Activated naive CD8-positive, alpha-beta T cell treated with anti-CD3 and anti-CD28 coated beads for 36 hours (primary cell): ENCODE results near the gene VPS26B. TPM values are rescaled to one million over a fixed set of nuclear protein-coding genes. Genes with fewer than 3 reads are reported as not detected.

ENCODE experiments used
- DNase-seq: peaks from one replicate; pipeline ENCODE4 v3.0.0; 2021
- H3K27ac Mint-ChIP-seq: one replicate; pipeline ENCODE4 v1.8.0; 2022; ENCODE audit warnings: mild to moderate bottlenecking, moderate library complexity, mixed read lengths
- H3K27me3 Mint-ChIP-seq: one replicate; pipeline ENCODE4 v1.8.0; 2022; ENCODE audit warnings: mild to moderate bottlenecking, mixed read lengths
- H3K36me3 Mint-ChIP-seq: one replicate; pipeline ENCODE4 v1.8.0; 2021; ENCODE audit warnings: mild to moderate bottlenecking, mixed read lengths
- H3K4me1 Mint-ChIP-seq: one replicate; pipeline ENCODE4 v1.8.0; 2021; ENCODE audit warnings: mixed read lengths
- H3K4me3 Mint-ChIP-seq: one replicate; pipeline ENCODE4 v1.8.0; 2022; ENCODE audit warnings: mild to moderate bottlenecking, moderate library complexity, mixed read lengths
- H3K9me3 Mint-ChIP-seq: one replicate; pipeline ENCODE4 v1.8.0; 2022; ENCODE audit warnings: mixed read lengths
- total RNA-seq, 2 experiments: library from RNA; stranded (reverse); gene quantifications; one replicate each; pipeline ENCODE4 v1.2.3, GENCODE V29; 2021

The VPS26B gene
- total RNA-seq, 2 experiments from 2014 or later = 28.8 to 30.3 TPM

- Mint-ChIP-seq H3K36me3 (peaks cover 26% of the 10 kb centered on the region), H3K27me3 (no peaks in the 10 kb centered on the region), H3K4me3 (peak overlapping the region; percentile 87), H3K4me1 (peaks cover 71% of the 10 kb centered on the region), H3K9me3 (no peaks in the 10 kb centered on the region), H3K27ac (peak overlapping the region; percentile 84)
- DNase-seq = peak; percentile 77
Observed at GRCh38 chr11:134224710-134225664, 516 bp downstream of the VPS26B start.

- Mint-ChIP-seq H3K27ac (no peak overlapping the region), H3K9me3 (no peaks in the 10 kb centered on the region), H3K27me3 (no peaks in the 10 kb centered on the region), H3K36me3 (peaks cover 21% of the 10 kb centered on the region), H3K4me1 (peaks cover 73% of the 10 kb centered on the region), H3K4me3 (peak overlapping the region; percentile 87)
- no peak for DNase-seq
Observed at GRCh38 chr11:134226806-134227325, 2.4 kb downstream of the VPS26B start.

GRCh38 chr11:134228625-134229024 lies 4.2 kb downstream of the VPS26B start:
- Mint-ChIP-seq H3K27ac (no peak overlapping the region), H3K27me3 (no peaks in the 10 kb centered on the region), H3K4me1 (peaks cover 65% of the 10 kb centered on the region), H3K9me3 (no peaks in the 10 kb centered on the region), H3K36me3 (peaks cover 6% of the 10 kb centered on the region), H3K4me3 (no peak overlapping the region)
- peak; percentile 31 for DNase-seq

GRCh38 chr11:134229126-134229790 lies 4.8 kb downstream of the VPS26B start:
- H3K9me3 Mint-ChIP-seq = no peaks in the 10 kb centered on the region
- H3K27ac Mint-ChIP-seq = no peak overlapping the region
- DNase-seq = no peak
- H3K36me3 Mint-ChIP-seq = peaks cover 6% of the 10 kb centered on the region
- H3K27me3 Mint-ChIP-seq = no peaks in the 10 kb centered on the region
- no peak overlapping the region for H3K4me3 Mint-ChIP-seq
- peaks cover 62% of the 10 kb centered on the region for H3K4me1 Mint-ChIP-seq

- no peak for DNase-seq
- Mint-ChIP-seq H3K4me3 (no peak overlapping the region), H3K4me1 (peaks cover 62% of the 10 kb centered on the region), H3K36me3 (peaks cover 6% of the 10 kb centered on the region), H3K9me3 (no peaks in the 10 kb centered on the region), H3K27me3 (no peaks in the 10 kb centered on the region), H3K27ac (no peak overlapping the region)
Observed at GRCh38 chr11:134230339-134230738, 5.9 kb downstream of the VPS26B start.

- no peak for DNase-seq
- Mint-ChIP-seq H3K4me1 (peaks cover 46% of the 10 kb centered on the region), H3K27ac (no peak overlapping the region), H3K9me3 (no peaks in the 10 kb centered on the region), H3K4me3 (no peak overlapping the region), H3K36me3 (peaks cover 9% of the 10 kb centered on the region), H3K27me3 (no peaks in the 10 kb centered on the region)
Observed at GRCh38 chr11:134231958-134232659, 7.6 kb downstream of the VPS26B start.

GRCh38 chr11:134233729-134234179 lies 9.3 kb downstream of the VPS26B start:
- no peak overlapping the region for H3K4me3 Mint-ChIP-seq
- peaks cover 30% of the 10 kb centered on the region for H3K4me1 Mint-ChIP-seq
- DNase-seq = no peak
- H3K9me3 Mint-ChIP-seq = no peaks in the 10 kb centered on the region
- H3K36me3 Mint-ChIP-seq = peaks cover 7% of the 10 kb centered on the region
- H3K27me3 Mint-ChIP-seq = no peaks in the 10 kb centered on the region
- H3K27ac Mint-ChIP-seq = no peak overlapping the region

GRCh38 chr11:134235399-134235798 lies 10.9 kb downstream of the VPS26B start:
- H3K27me3 Mint-ChIP-seq = no peaks in the 10 kb centered on the region
- H3K27ac Mint-ChIP-seq = no peak overlapping the region
- H3K9me3 Mint-ChIP-seq = no peaks in the 10 kb centered on the region
- peaks cover 15% of the 10 kb centered on the region for H3K4me1 Mint-ChIP-seq
- no peak overlapping the region for H3K4me3 Mint-ChIP-seq
- peaks cover 5% of the 10 kb centered on the region for H3K36me3 Mint-ChIP-seq
- DNase-seq = no peak

GRCh38 chr11:134236834-134237556 lies 12.5 kb downstream of the VPS26B start:
- Mint-ChIP-seq H3K4me1 (peaks cover 6% of the 10 kb centered on the region), H3K27ac (peak overlapping the region; percentile 25), H3K4me3 (no peak overlapping the region), H3K36me3 (peaks cover 5% of the 10 kb centered on the region), H3K9me3 (no peaks in the 10 kb centered on the region), H3K27me3 (no peaks in the 10 kb centered on the region)
- DNase-seq = no peak

- H3K4me3 Mint-ChIP-seq = no peak overlapping the region
- no peak for DNase-seq
- H3K4me1 Mint-ChIP-seq = peaks cover 1% of the 10 kb centered on the region
- no peaks in the 10 kb centered on the region for H3K27me3 Mint-ChIP-seq
- no peak overlapping the region for H3K27ac Mint-ChIP-seq
- H3K36me3 Mint-ChIP-seq = peaks cover 5% of the 10 kb centered on the region
- H3K9me3 Mint-ChIP-seq = no peaks in the 10 kb centered on the region
Observed at GRCh38 chr11:134237557-134237922, 13.1 kb downstream of the VPS26B start.

GRCh38 chr11:134238956-134239355 lies 14.5 kb downstream of the VPS26B start:
- peak overlapping the region; percentile 11 for H3K27ac Mint-ChIP-seq
- no peaks in the 10 kb centered on the region for H3K9me3 Mint-ChIP-seq
- DNase-seq = no peak
- H3K4me3 Mint-ChIP-seq = no peak overlapping the region
- peaks cover 5% of the 10 kb centered on the region for H3K36me3 Mint-ChIP-seq
- no peaks in the 10 kb centered on the region for H3K4me1 Mint-ChIP-seq
- H3K27me3 Mint-ChIP-seq = no peaks in the 10 kb centered on the region

- no peak overlapping the region for H3K27ac Mint-ChIP-seq
- H3K4me3 Mint-ChIP-seq = no peak overlapping the region
- H3K9me3 Mint-ChIP-seq = no peaks in the 10 kb centered on the region
- no peaks in the 10 kb centered on the region for H3K27me3 Mint-ChIP-seq
- peaks cover 8% of the 10 kb centered on the region for H3K36me3 Mint-ChIP-seq
- H3K4me1 Mint-ChIP-seq = no peaks in the 10 kb centered on the region
- DNase-seq = no peak
Observed at GRCh38 chr11:134240592-134240991, 16.1 kb downstream of the VPS26B start.

- no peaks in the 10 kb centered on the region for H3K4me1 Mint-ChIP-seq
- no peak overlapping the region for H3K27ac Mint-ChIP-seq
- no peaks in the 10 kb centered on the region for H3K9me3 Mint-ChIP-seq
- no peak overlapping the region for H3K4me3 Mint-ChIP-seq
- no peaks in the 10 kb centered on the region for H3K27me3 Mint-ChIP-seq
- H3K36me3 Mint-ChIP-seq = peaks cover 3% of the 10 kb centered on the region
- no peak for DNase-seq
Observed at GRCh38 chr11:134242376-134242775, 17.9 kb downstream of the VPS26B start.

- peaks cover 6% of the 10 kb centered on the region for H3K4me1 Mint-ChIP-seq
- DNase-seq = no peak
- no peaks in the 10 kb centered on the region for H3K27me3 Mint-ChIP-seq
- no peak overlapping the region for H3K27ac Mint-ChIP-seq
- peaks cover 11% of the 10 kb centered on the region for H3K36me3 Mint-ChIP-seq
- no peak overlapping the region for H3K4me3 Mint-ChIP-seq
- H3K9me3 Mint-ChIP-seq = no peaks in the 10 kb centered on the region
Observed at GRCh38 chr11:134243913-134244312, 19.4 kb downstream of the VPS26B start.
